ENCODE results near the gene XG. TPM values are rescaled to one million over a fixed set of nuclear protein-coding genes. Genes with fewer than 3 reads are reported as not detected.
"Not testable (repeated sequence)": the region's sequence is repeated elsewhere in the genome, so short reads cannot be mapped to it uniquely, and the experiment has no call there.

XG gene
- total RNA-seq, 6 donors from 2014 or later, result 0.69 to 0.81 TPM; not detected in 4

- Histone ChIP-seq H3K9me3 (no peaks in the 10 kb centered on the region), H3K27me3 (no peaks in the 10 kb centered on the region), H3K4me1 (no peaks in the 10 kb centered on the region), H3K4me3 (no peak overlapping the region), H3K36me3 (peaks cover 4 to 56% (median 30%) of the 10 kb centered on the region in 4 donors), H3K27ac (no peak overlapping the region)
- DNase-seq, result no peak
- TF ChIP-seq EP300 (IDR thresholded peaks at IDR 0.05) (no peak), POLR2A (IDR thresholded peaks at IDR 0.05) (no peak), POLR2AphosphoS5 (IDR thresholded peaks at IDR 0.05) (no peak), CTCF (IDR thresholded peaks at IDR 0.05) (no peak)
- 96% methylated on average over 3 of the region's 3 CpGs for WGBS, 2 donors
- ATAC-seq (ENCODE audit: low FRiP score in 2 of 2), result no peak
Measured at GRCh38 chrX:2741386-2741785, 10.5 kb upstream of the XG start.

- not testable (repeated sequence) for H3K27ac ChIP-seq; ATAC-seq (ENCODE audit: low FRiP score in 2 of 2); DNase-seq; H3K9me3 ChIP-seq; H3K4me3 ChIP-seq; H3K27me3 ChIP-seq; H3K4me1 ChIP-seq
- peaks cover 0 to 22% (median 5%) of the 10 kb centered on the region in 4 donors for H3K36me3 ChIP-seq
- 47 to 53% methylated on average over 6 of the region's 6 CpGs for WGBS, 2 donors
Measured at GRCh38 chrX:2746250-2746649, 5.6 kb upstream of the XG start.

GRCh38 chrX:2748171-2748814 lies 3.5 kb upstream of the XG start:
- Histone ChIP-seq H3K4me3 (no peak overlapping the region), H3K4me1 (no peaks in the 10 kb centered on the region), H3K36me3 (peaks cover 0 to 6% (median 0%) of the 10 kb centered on the region in 4 donors), H3K9me3 (no peaks in the 10 kb centered on the region), H3K27ac (no peak overlapping the region), H3K27me3 (no peaks in the 10 kb centered on the region)
- DNase-seq, result no peak
- 84 to 85% methylated on average over 8 of the region's 8 CpGs for WGBS, 2 donors
- TF ChIP-seq POLR2AphosphoS5 (IDR thresholded peaks at IDR 0.05) (no peak), POLR2A (IDR thresholded peaks at IDR 0.05) (no peak), CTCF (IDR thresholded peaks at IDR 0.05) (no peak), EP300 (IDR thresholded peaks at IDR 0.05) (no peak)
- no peak for ATAC-seq (ENCODE audit: low FRiP score in 2 of 2)

- no peak for ATAC-seq (ENCODE audit: low FRiP score in 2 of 2)
- WGBS, 2 donors, result 33 to 64% methylated on average over 1 of the region's 1 CpG
- H3K4me3 ChIP-seq, result no peak overlapping the region
Measured at GRCh38 chrX:2748815-2749188, 3.0 kb upstream of the XG start.

GRCh38 chrX:2751291-2751690 lies 549 bp upstream of the XG start:
- WGBS, 2 donors, result 50 to 69% methylated on average over 3 of the region's 3 CpGs

More at GRCh38 chrX:2748815-2749188, 3.0 kb upstream of the XG start:
- TF ChIP-seq POLR2AphosphoS5 (IDR thresholded peaks at IDR 0.05), result no peak
- no peak for TF ChIP-seq EP300 (IDR thresholded peaks at IDR 0.05)
- no peak for TF ChIP-seq POLR2A (IDR thresholded peaks at IDR 0.05)
- no peak for TF ChIP-seq CTCF (IDR thresholded peaks at IDR 0.05)
- no peaks in the 10 kb centered on the region for H3K4me1 ChIP-seq
- no peak for DNase-seq
- peaks cover 0 to under 1% (median 0%) of the 10 kb centered on the region in 4 donors for H3K36me3 ChIP-seq
- no peak overlapping the region for H3K27ac ChIP-seq
- no peaks in the 10 kb centered on the region for H3K9me3 ChIP-seq
- no peaks in the 10 kb centered on the region for H3K27me3 ChIP-seq

GRCh38 chrX:2752441-2752840 lies 601 bp downstream of the XG start:
- not testable (repeated sequence) for H3K27ac ChIP-seq, H3K9me3 ChIP-seq, H3K4me3 ChIP-seq, H3K4me1 ChIP-seq, DNase-seq, H3K36me3 ChIP-seq, H3K27me3 ChIP-seq
- ATAC-seq (ENCODE audit: low FRiP score in 2 of 2), result peak in 1 of 2 donors; percentile 34
- 77 to 85% methylated on average over 7 of the region's 7 CpGs for WGBS, 2 donors

More at GRCh38 chrX:2751291-2751690, 549 bp upstream of the XG start:
- ATAC-seq (ENCODE audit: low FRiP score in 2 of 2) (no peak), DNase-seq (no peak)
- TF ChIP-seq POLR2A (IDR thresholded peaks at IDR 0.05) (no peak), POLR2AphosphoS5 (IDR thresholded peaks at IDR 0.05) (no peak), EP300 (IDR thresholded peaks at IDR 0.05) (no peak), CTCF (IDR thresholded peaks at IDR 0.05) (no peak)
- H3K4me3 ChIP-seq, result no peak overlapping the region
- H3K9me3 ChIP-seq, result no peaks in the 10 kb centered on the region
- H3K36me3 ChIP-seq, result no peaks in the 10 kb centered on the region
- no peaks in the 10 kb centered on the region for H3K4me1 ChIP-seq
- no peak overlapping the region for H3K27ac ChIP-seq
- H3K27me3 ChIP-seq, result no peaks in the 10 kb centered on the region

- not testable (repeated sequence) for H3K4me1 ChIP-seq; H3K27ac ChIP-seq; ATAC-seq (ENCODE audit: low FRiP score in 2 of 2); H3K36me3 ChIP-seq; H3K4me3 ChIP-seq; DNase-seq; H3K27me3 ChIP-seq; H3K9me3 ChIP-seq
- 77 to 87% methylated on average over 5 of the region's 5 CpGs for WGBS, 2 donors
Measured at GRCh38 chrX:2755163-2755715, 3.4 kb downstream of the XG start.
